Adrenal gland (tissue), 5 donors: ENCODE data around the gene PPP1R16B.

Experiments
- CTCF ChIP-seq, 6 experiments: fragments of 450-650 bp in 4 of 6; fragments of 200-600 bp in 2 of 6; sonication (generic) in 1 of 6; IDR thresholded peaks; 1 replicate in 5 of 6; 2 replicates in 1 of 6; pipeline versions ENCODE4 v1.5.1 to v1.8.0; 2016 to 2021; ENCODE audit warnings: antibody characterized with exemption in 6 of 6, mild to moderate bottlenecking in 2 of 6, moderate library complexity in 1 of 6
- POLR2A ChIP-seq, 2 donors: fragments of 450-650 bp; IDR thresholded peaks; one replicate each; pipeline ENCODE4 v1.6.1; 2017; ENCODE audit warnings: antibody characterized with exemption in 2 of 2, mild to moderate bottlenecking in 2 of 2, moderate library complexity in 1 of 2
- donor health status: DM: no; HTN: no; CAD: no.

- TF ChIP-seq CTCF (IDR thresholded peaks at IDR 0.05) (no peak), POLR2A (IDR thresholded peaks at IDR 0.05) (no peak)
Measured at GRCh38 chr20:38757145-38757775, 48.2 kb upstream of the PPP1R16B start.
